Right kidney (tissue), 1 donor: ENCODE results near the gene ABCC10.
"Not testable (repeated sequence)": the region's sequence is repeated elsewhere in the genome, so short reads cannot be mapped to it uniquely, and the experiment has no call there.

Experiments used
- DNase-seq: peaks from one replicate; pipeline ENCODE4 v3.0.0-alpha.2; 2016

Gene ABCC10

DNA sequence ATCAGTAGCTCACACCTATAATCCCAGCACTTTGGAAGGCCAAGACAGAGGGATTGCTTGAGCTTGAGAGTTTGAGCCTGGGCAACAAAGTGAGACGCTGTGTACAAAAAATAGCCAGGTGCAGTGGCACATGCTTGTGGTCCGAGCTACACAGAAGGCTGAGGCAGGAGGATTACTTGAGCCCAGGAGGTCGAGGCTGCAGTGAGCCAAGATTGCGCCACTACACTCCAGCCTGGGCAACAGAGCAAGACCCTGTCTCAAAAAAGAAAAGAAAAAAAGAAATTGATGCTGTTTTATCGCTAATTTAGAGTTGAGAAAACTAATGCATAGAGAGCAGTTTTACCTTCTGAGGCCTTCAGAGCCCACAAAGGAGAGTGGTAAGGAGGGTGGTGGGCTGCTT is 71.0 kb downstream of the ABCC10 start:
- not testable (repeated sequence) for DNase-seq

DNA sequence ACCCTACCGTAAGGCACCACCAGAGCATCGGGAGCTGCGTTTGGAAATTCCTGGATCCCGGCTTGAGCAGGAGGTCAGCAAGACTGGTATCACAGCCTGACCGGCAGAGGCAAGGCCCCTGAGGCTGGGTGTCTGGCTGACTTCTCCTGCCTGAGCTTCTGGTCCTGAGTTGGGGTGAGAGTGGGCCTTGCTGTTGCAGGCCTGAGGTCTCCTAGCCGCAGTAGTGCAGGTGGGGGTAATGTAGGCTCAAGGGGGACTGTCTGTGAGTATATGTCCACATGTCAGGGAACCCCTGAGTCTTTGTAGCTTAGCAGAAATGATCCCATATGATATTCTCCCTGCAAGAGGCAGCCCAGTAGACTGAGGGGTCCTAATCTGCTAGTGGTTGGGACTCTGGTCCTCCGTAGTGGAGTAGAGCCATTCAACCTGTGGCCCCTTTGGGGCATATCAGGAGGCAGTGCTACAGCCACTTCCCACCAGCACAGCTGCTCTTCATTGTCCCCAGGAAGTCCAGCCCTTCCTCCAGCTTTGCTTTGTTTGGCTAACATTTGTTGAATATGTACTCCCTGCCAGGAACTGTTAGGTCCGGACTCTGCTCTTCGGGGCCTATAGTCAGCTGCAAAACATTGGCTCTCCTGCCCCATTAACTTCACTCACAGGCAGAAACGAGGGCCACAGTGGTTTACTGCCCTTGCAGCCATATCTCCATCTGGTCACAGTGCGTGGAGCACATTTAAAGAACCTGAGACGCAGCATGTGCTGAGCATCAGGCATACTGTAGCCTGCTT is 71.9 kb downstream of the ABCC10 start:
- DNase-seq: no peak
